OCI-LY7 (cell line): ENCODE results near the gene LZTS3. TPM values are rescaled to one million over a fixed set of nuclear protein-coding genes. Genes with fewer than 3 reads are reported as not detected.
"Not testable (repeated sequence)": the region's sequence is repeated elsewhere in the genome, so short reads cannot be mapped to it uniquely, and the experiment has no call there.

Source experiments
- BruUV-seq: library from RNA; stranded (reverse); fragments of 400-500 nt; replicated peaks from 2 replicates; lab custom pipeline; 2021; lab: Mats Ljungman, UMichigan
- CTCF ChIA-PET: fragments of 300-600 bp; sonication (Branson Sonifier 250); formaldehyde crosslinking; loops from one replicate; lab custom pipeline; 2022; ENCODE audit warnings: antibody characterized with exemption; ENCODE audit not compliant: unreplicated experiment; lab: Charles Lee
- POLR2A ChIA-PET: fragments of 300-600 bp; sonication (Branson Sonifier 250); formaldehyde crosslinking; loops from one replicate; lab custom pipeline; 2022; ENCODE audit warnings: antibody characterized with exemption; lab: Charles Lee
- DNase-seq: peaks from one replicate; pipeline ENCODE4 v3.0.0-alpha.2; 2015; ENCODE audit warnings: low spot score
- H2AFZ ChIP-seq: fragments of 200-600 bp; sonication (generic), shearing (Covaris generic); 2 replicates; pipeline ENCODE4 v1.6.1; 2014; ENCODE audit warnings: mild to moderate bottlenecking, antibody characterized with exemption, low read length, moderate library complexity
- H3K27ac ChIP-seq: fragments of 200-600 bp; sonication (generic); 2 replicates; pipeline ENCODE4 v1.5.1; 2014; ENCODE audit warnings: mixed run types, low read depth, mild to moderate bottlenecking, moderate library complexity, low read length, inconsistent platforms; ENCODE audit not compliant: poor library complexity, severe bottlenecking
- H3K36me3 ChIP-seq: fragments of 200-600 bp; sonication (generic); 2 replicates; pipeline ENCODE4 v1.6.1; 2014; ENCODE audit warnings: mild to moderate bottlenecking, antibody characterized with exemption, low read length, moderate library complexity, mixed read lengths; ENCODE audit not compliant: insufficient read depth
- H3K4me1 ChIP-seq: fragments of 200-600 bp; sonication (generic); 2 replicates; pipeline ENCODE4 v1.5.1; 2014; ENCODE audit warnings: mild to moderate bottlenecking, low read length; ENCODE audit not compliant: insufficient read depth, poor library complexity, severe bottlenecking
- H3K4me2 ChIP-seq: fragments of 200-600 bp; sonication (generic); 2 replicates; pipeline ENCODE4 v1.6.1; 2014; ENCODE audit warnings: mild to moderate bottlenecking, low read length
- H3K4me3 ChIP-seq: fragments of 200-600 bp; sonication (generic); 2 replicates; pipeline ENCODE4 v1.5.1; 2014; ENCODE audit warnings: mild to moderate bottlenecking, low read depth, low read length; ENCODE audit not compliant: poor library complexity, severe bottlenecking
- H3K79me2 ChIP-seq: fragments of 200-600 bp; sonication (generic); 2 replicates; pipeline ENCODE4 v1.6.1; 2016; ENCODE audit warnings: low read depth, mild to moderate bottlenecking, low read length, moderate library complexity, mixed read lengths; ENCODE audit not compliant: insufficient read depth
- H3K9me2 ChIP-seq: fragments of 200-600 bp; sonication (generic); 2 replicates; pipeline ENCODE4 v1.6.1; 2016; ENCODE audit warnings: mild to moderate bottlenecking, low read length, mixed read lengths; ENCODE audit not compliant: insufficient read depth
- H3K9me3 ChIP-seq: fragments of 200-600 bp; sonication (generic); 2 replicates; pipeline ENCODE4 v1.6.1; 2014; ENCODE audit warnings: mild to moderate bottlenecking, mixed run types, low read length, mixed read lengths
- H4K20me1 ChIP-seq: fragments of 200-600 bp; sonication (generic); 2 replicates; pipeline ENCODE4 v1.6.1; 2014; ENCODE audit warnings: mild to moderate bottlenecking, antibody characterized with exemption, low read length, moderate library complexity, mixed read lengths; ENCODE audit not compliant: insufficient read depth
- EZH2phosphoT487 ChIP-seq: fragments of 200-600 bp; sonication (generic); IDR thresholded peaks from 2 replicates; pipeline ENCODE4 v1.6.1; 2018; ENCODE audit warnings: low read depth, borderline replicate concordance, mild to moderate bottlenecking, mixed run types, antibody characterized with exemption, low read length, moderate library complexity, mixed read lengths
- intact Hi-C: fragments of 100-400 bp; cut with micrococcal nuclease; formaldehyde crosslinking; loops from one replicate; pipeline ENCODE4 v1.10.0; 2022; ENCODE audit not compliant: unreplicated experiment
- total RNA-seq, 2 experiments: library from RNA; depleted of rRNA in 1 of 2; stranded (reverse); fragments of >200 nt in 1 of 2; shearing (Covaris generic) in 1 of 2; gene quantifications; 2 replicates each; pipeline ENCODE4 v1.2.3, GENCODE V29; 2014 to 2022
- TF ChIP-seq, protein P1 (sequence below): fragments of 200-600 bp; sonication (generic); conservative IDR thresholded peaks from 2 replicates; pipeline ENCODE4 v1.5.1; 2014; ENCODE audit warnings: mild to moderate bottlenecking, antibody characterized with exemption, low read length, moderate library complexity, mixed read lengths

Gene LZTS3
- total RNA-seq, 2 experiments from 2014 or later, result 4.7 to 5.0 TPM

DNA sequence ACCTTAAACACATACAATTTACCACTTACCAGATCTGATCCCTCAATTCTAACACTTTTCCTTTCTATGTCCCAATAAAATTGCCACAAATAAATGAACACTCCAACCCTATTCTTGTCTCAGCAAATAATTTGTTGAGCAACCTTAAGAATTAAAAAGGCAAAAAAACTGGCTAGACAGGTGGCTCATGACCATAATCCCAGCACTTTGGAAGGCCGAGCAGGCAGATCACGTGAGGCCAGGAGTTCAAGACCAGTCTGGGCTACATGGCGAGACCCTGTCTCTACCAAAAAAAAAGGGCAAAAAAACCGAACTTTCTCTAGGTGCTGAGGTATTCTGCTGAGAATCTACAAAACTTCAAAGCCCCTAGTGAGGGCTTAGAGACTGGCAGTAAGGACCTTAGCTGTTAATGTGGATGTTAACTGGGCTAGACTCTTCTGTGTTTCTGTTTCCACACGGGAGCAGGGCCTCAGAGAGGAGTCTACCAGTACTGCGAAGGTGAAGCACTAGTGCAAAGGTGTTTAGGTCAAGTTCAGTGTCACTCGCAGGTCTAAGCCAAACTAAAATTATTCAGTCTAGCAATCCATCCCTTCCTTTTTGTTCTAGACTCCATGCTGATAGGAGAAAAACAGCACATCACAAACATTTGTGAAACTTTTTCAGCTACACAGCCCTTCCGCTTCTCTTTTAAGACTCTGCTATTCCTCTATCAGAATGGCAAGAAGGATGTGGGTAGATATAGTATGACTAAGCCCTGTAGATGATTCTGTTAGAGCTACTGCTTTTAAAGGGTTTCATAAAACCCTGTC, 16.3 kb downstream of the LZTS3 start:
- intact Hi-C loops, result loop anchor here (5.0 kb wide), 1 partner anchor 45 kb away; the partner anchor contains the start of gene DDRGK1
- Histone ChIP-seq H3K9me2 (no peaks in the 10 kb centered on the region), H3K4me1 (peaks cover 44% of the 10 kb centered on the region), H3K79me2 (peaks cover 69% of the 10 kb centered on the region), H3K27ac (no peak overlapping the region), H4K20me1 (peaks cover 22% of the 10 kb centered on the region), H3K36me3 (peaks cover 31% of the 10 kb centered on the region), H2AFZ (no peak overlapping the region), H3K4me3 (peak overlapping the region; percentile 17), H3K4me2 (peak overlapping the region; percentile 94), H3K9me3 (no peaks in the 10 kb centered on the region)
- no peak for DNase-seq
- CTCF ChIA-PET, result no interaction called here
- no peak for TF ChIP-seq EZH2phosphoT487
- TF ChIP-seq, protein P1, sequence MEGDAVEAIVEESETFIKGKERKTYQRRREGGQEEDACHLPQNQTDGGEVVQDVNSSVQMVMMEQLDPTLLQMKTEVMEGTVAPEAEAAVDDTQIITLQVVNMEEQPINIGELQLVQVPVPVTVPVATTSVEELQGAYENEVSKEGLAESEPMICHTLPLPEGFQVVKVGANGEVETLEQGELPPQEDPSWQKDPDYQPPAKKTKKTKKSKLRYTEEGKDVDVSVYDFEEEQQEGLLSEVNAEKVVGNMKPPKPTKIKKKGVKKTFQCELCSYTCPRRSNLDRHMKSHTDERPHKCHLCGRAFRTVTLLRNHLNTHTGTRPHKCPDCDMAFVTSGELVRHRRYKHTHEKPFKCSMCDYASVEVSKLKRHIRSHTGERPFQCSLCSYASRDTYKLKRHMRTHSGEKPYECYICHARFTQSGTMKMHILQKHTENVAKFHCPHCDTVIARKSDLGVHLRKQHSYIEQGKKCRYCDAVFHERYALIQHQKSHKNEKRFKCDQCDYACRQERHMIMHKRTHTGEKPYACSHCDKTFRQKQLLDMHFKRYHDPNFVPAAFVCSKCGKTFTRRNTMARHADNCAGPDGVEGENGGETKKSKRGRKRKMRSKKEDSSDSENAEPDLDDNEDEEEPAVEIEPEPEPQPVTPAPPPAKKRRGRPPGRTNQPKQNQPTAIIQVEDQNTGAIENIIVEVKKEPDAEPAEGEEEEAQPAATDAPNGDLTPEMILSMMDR, result no peak
- POLR2A ChIA-PET, result interaction anchor here (0.5 to 1.1 kb wide), 3 partner anchors 8 to 46 kb away, joined by 3 to 4 read pairs (median 3); no protein-coding TSS in a partner anchor
- no TSS peak for BruUV-seq

DNA sequence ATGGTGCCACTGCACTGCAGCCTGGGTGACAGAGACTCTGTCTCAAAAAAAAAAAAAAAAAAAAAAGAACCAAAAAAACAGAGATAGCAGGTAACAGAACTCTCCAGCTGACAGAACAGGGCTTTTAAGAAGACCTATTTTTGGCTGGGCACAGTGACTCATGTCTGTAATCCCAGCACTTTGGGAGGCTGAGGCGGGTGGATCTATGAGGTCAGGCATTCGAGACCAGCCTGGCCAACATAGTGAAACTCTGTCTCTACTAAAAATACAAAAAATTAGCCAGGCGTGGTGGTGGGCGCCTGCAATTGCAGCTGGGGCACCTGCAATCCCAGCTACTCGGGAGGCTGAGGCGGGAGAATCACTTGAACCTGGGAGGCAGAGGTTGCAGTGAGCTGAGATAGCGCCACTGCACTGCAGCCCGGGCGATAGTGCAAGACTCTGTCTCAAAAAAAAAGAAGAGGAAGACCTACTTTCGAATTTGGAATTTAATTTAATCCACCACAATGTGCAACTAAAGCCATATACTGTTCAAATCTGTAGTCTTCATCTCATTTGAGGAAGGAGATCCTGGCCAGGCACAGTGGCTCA, 21.2 kb downstream of the LZTS3 start:
- peaks cover 17% of the 10 kb centered on the region; the same call in 1 of the 2 replicates for H4K20me1 ChIP-seq
- DNase-seq, intact Hi-C loops, H3K4me2 ChIP-seq, CTCF ChIA-PET, BruUV-seq, POLR2A ChIA-PET, H3K9me2 ChIP-seq, H2AFZ ChIP-seq, H3K4me3 ChIP-seq, H3K27ac ChIP-seq, H3K9me3 ChIP-seq: not testable (repeated sequence)
- peaks cover 59% of the 10 kb centered on the region for H3K36me3 ChIP-seq
- H3K4me1 ChIP-seq, result peaks cover 23% of the 10 kb centered on the region
- peaks cover 58% of the 10 kb centered on the region for H3K79me2 ChIP-seq

DNA sequence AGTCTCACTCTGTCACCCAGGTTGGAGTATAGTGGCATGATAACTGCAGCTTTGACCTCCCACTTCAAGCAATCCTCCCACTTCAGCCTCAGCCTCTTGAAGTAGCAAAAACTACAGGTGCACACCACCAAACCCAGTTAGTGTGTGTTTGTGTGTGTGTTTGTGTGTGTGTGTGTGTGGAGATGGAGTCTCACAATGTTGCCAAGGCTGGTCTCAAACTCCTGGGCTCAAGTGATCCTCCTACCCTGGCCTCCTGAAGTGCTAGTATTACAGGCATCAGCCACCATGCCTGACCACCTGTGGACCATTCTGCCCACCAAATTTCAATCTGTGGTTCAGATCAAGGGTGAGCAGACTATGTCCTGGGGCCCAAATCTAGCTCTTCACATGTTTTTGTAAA, 22.4 kb downstream of the LZTS3 start:
- Histone ChIP-seq H3K4me1 (peaks cover 18% of the 10 kb centered on the region), H3K4me3 (no peak overlapping the region), H2AFZ (no peak overlapping the region), H3K9me3 (no peaks in the 10 kb centered on the region), H3K79me2 (peaks cover 46% of the 10 kb centered on the region; the same call in 1 of the 2 replicates), H3K4me2 (no peak overlapping the region), H3K27ac (no peak overlapping the region), H3K9me2 (no peaks in the 10 kb centered on the region), H3K36me3 (peaks cover 64% of the 10 kb centered on the region), H4K20me1 (peaks cover 9% of the 10 kb centered on the region; the same call in 1 of the 2 replicates)
- TF ChIP-seq, protein P1, result no peak
- no peak for TF ChIP-seq EZH2phosphoT487
- POLR2A ChIA-PET, result interaction anchor here (0.5 kb wide), 1 partner anchor 73 kb away, joined by 3 read pairs; no protein-coding TSS in a partner anchor
- CTCF ChIA-PET, result interaction anchor here (1.0 kb wide), 1 partner anchor 9 kb away, joined by 3 read pairs; the partner anchor contains the start of genes FASTKD5 and UBOX5
- no peak for DNase-seq
- BruUV-seq, result no TSS peak
- intact Hi-C loops, result no loop called here
